IMR-90 (cell line): ENCODE measurements around the gene TECPR2. TPM values are rescaled to one million over a fixed set of nuclear protein-coding genes. Genes with fewer than 3 reads are reported as not detected.

Source experiments
- ATAC-seq: fragments of 200-7000 bp; cut with Tn5 transposase; 2 replicates; pipeline ENCODE4 v1.9.1; 2020; ENCODE audit warnings: low read depth, mild to moderate bottlenecking, moderate library complexity
- BruUV-seq: library from RNA; stranded (reverse); fragments of 400-500 nt; replicated peaks from 2 replicates; lab custom pipeline; 2021; lab: Mats Ljungman, UMichigan
- CTCF ChIA-PET: fragments of 300-600 bp; formaldehyde crosslinking; extraction: SDS; loops from one replicate; lab custom pipeline; 2021; ENCODE audit warnings: antibody characterized with exemption; lab: Yijun Ruan, JAX
- POLR2A ChIA-PET: fragments of 300-600 bp; sonication (Branson Sonifier 250); formaldehyde crosslinking; loops from one replicate; lab custom pipeline; 2022; ENCODE audit warnings: antibody characterized with exemption; ENCODE audit not compliant: unreplicated experiment; lab: Charles Lee
- DNase-seq: peaks from one replicate; pipeline ENCODE4 v3.0.0; 2013
- H2AFZ ChIP-seq: replicated peaks from 2 replicates; pipeline ENCODE3; 2013; ENCODE audit warnings: low read length, mild to moderate bottlenecking; ENCODE audit not compliant: poor library complexity
- H2AK5ac ChIP-seq: 2 replicates; pipeline ENCODE4 v1.6.1; 2013; ENCODE audit warnings: low read depth, low read length, inconsistent platforms
- H2AK9ac ChIP-seq: replicated peaks from 2 replicates; pipeline ENCODE3; 2013; ENCODE audit warnings: mild to moderate bottlenecking, low read depth, low read length, moderate library complexity; ENCODE audit not compliant: poor library complexity
- H2BK120ac ChIP-seq: 2 replicates; pipeline ENCODE4 v1.6.1; 2013; ENCODE audit warnings: low read depth, low read length, inconsistent platforms
- H2BK15ac ChIP-seq: 3 replicates; pipeline ENCODE4 v1.6.1; 2013; ENCODE audit warnings: low read depth, low read length, inconsistent platforms
- H2BK20ac ChIP-seq: 2 replicates; pipeline ENCODE4 v1.6.1; 2013; ENCODE audit warnings: low read depth, mild to moderate bottlenecking, inconsistent platforms, low read length, moderate library complexity
- H2BK5ac ChIP-seq: 2 replicates; pipeline ENCODE4 v1.6.1; 2013; ENCODE audit warnings: mild to moderate bottlenecking, low read depth, low read length, inconsistent platforms; ENCODE audit not compliant: poor library complexity, severe bottlenecking
- H3K14ac ChIP-seq: replicated peaks from 2 replicates; pipeline ENCODE4 v1.6.1; 2013; ENCODE audit warnings: low read depth, low read length, inconsistent platforms
- H3K18ac ChIP-seq: 2 replicates; pipeline ENCODE4 v1.6.1; 2013; ENCODE audit warnings: low read depth, low read length, control low read depth
- H3K23ac ChIP-seq: 2 replicates; pipeline ENCODE4 v1.6.1; 2013; ENCODE audit warnings: low read depth, low read length, inconsistent platforms
- H3K27ac ChIP-seq: 2 replicates; pipeline ENCODE4 v1.5.1; 2013; ENCODE audit warnings: mild to moderate bottlenecking, control low read depth, low read length; ENCODE audit not compliant: insufficient read depth
- H3K27me3 ChIP-seq: 2 replicates; pipeline ENCODE4 v1.6.1; 2013; ENCODE audit warnings: low read length; ENCODE audit not compliant: control insufficient read depth, insufficient read depth
- H3K36me3 ChIP-seq: 2 replicates; pipeline ENCODE4 v1.6.1; 2013; ENCODE audit warnings: low read length, mixed read lengths; ENCODE audit not compliant: control insufficient read depth, insufficient read depth
- H3K4ac ChIP-seq: 2 replicates; pipeline ENCODE4 v1.6.1; 2013; ENCODE audit warnings: low read depth, low read length, inconsistent platforms
- H3K4me1 ChIP-seq: 2 replicates; pipeline ENCODE4 v1.6.1; 2013; ENCODE audit warnings: low read length, mixed read lengths; ENCODE audit not compliant: control insufficient read depth, insufficient read depth
- H3K4me2 ChIP-seq: 2 replicates; pipeline ENCODE4 v1.6.1; 2013; ENCODE audit warnings: low read depth, mild to moderate bottlenecking, control low read depth, low read length, moderate library complexity
- H3K4me3 ChIP-seq: 2 replicates; pipeline ENCODE4 v1.5.1; 2013; ENCODE audit warnings: low read depth, mild to moderate bottlenecking, control low read depth, low read length, moderate library complexity; ENCODE audit not compliant: insufficient read depth
- H3K56ac ChIP-seq: 2 replicates; pipeline ENCODE4 v1.6.1; 2013; ENCODE audit warnings: low read length, inconsistent platforms; ENCODE audit not compliant: insufficient read depth; ENCODE audit errors: extremely low read depth
- H3K79me1 ChIP-seq, 2 experiments: 2 replicates each; pipeline ENCODE4 v1.6.1; 2013; ENCODE audit warnings: low read length in 2 of 2, inconsistent platforms in 1 of 2, low read depth in 1 of 2
- H3K9ac ChIP-seq: 2 replicates; pipeline ENCODE4 v1.6.1; 2013; ENCODE audit warnings: low read depth, low read length, control low read depth
- H3K9me1 ChIP-seq: 2 replicates; pipeline ENCODE4 v1.6.1; 2013; ENCODE audit warnings: low read length, inconsistent platforms; ENCODE audit not compliant: insufficient read depth
- H3K9me3 ChIP-seq: 2 replicates; pipeline ENCODE4 v1.6.1; 2013; ENCODE audit warnings: low read length; ENCODE audit not compliant: control insufficient read depth, insufficient read depth
- H4K20me1 ChIP-seq: 2 replicates; pipeline ENCODE4 v1.6.1; 2013; ENCODE audit warnings: low read length, inconsistent platforms; ENCODE audit not compliant: insufficient read depth
- H4K5ac ChIP-seq: 2 replicates; pipeline ENCODE4 v1.6.1; 2013; ENCODE audit warnings: mild to moderate bottlenecking, low read depth, low read length, control low read depth
- H4K8ac ChIP-seq, 2 experiments: 2 replicates each; pipeline ENCODE4 v1.6.1; 2013; ENCODE audit warnings: low read depth in 2 of 2, low read length in 2 of 2, control low read depth in 1 of 2, inconsistent platforms in 1 of 2
- H4K91ac ChIP-seq: 2 replicates; pipeline ENCODE4 v1.6.1; 2013; ENCODE audit warnings: low read depth, low read length, inconsistent platforms; ENCODE audit not compliant: insufficient read depth
- CEBPB ChIP-seq: IDR thresholded peaks from 2 replicates; pipeline ENCODE4 v1.6.1; 2012; ENCODE audit warnings: low read depth, low read length, improper control_type of control experiment
- CHD1 ChIP-seq: IDR thresholded peaks from 2 replicates; pipeline ENCODE4 v1.6.1; 2012; ENCODE audit warnings: low read depth, low read length, improper control_type of control experiment
- RAD21 ChIP-seq: IDR thresholded peaks from 2 replicates; pipeline ENCODE4 v1.6.1; 2012; ENCODE audit warnings: low read length, improper control_type of control experiment
- RCOR1 ChIP-seq: IDR thresholded peaks from 2 replicates; pipeline ENCODE4 v1.6.1; 2012; ENCODE audit warnings: mild to moderate bottlenecking, low read length, improper control_type of control experiment; ENCODE audit not compliant: insufficient replicate concordance
- SMC3 ChIP-seq: fragments of 150-350 bp; IDR thresholded peaks from 2 replicates; pipeline ENCODE4 v1.6.1; 2016; ENCODE audit warnings: low read depth, mild to moderate bottlenecking, antibody characterized with exemption, low read length, moderate library complexity
- WGBS, 2 experiments: methylation state at CpG; one replicate each; pipeline versions ENCODE4 v1.1.5 to v1.1.7; 2013; ENCODE audit warnings: missing lambda C conversion rate in 2 of 2; ENCODE audit not compliant: insufficient read length in 1 of 2; ENCODE audit errors: extremely low coverage in 2 of 2; 5-methylcytosine and 5-hydroxymethylcytosine counted together
- dilution Hi-C: fragments of 300-500 bp; cut with HindIII; formaldehyde crosslinking; loops from one replicate; pipeline ENCODE4 v1.14.3; 2018; ENCODE audit warnings: low sequenced_read_pairs; ENCODE audit not compliant: unreplicated experiment
- in situ Hi-C: fragments of 300-500 bp; cut with MboI; formaldehyde crosslinking; loops from 3 replicates; pipeline ENCODE4 v1.14.3; 2019; ENCODE audit warnings: low sequenced_read_pairs, inconsistent platforms, mixed read lengths
- intact Hi-C: fragments of 100-400 bp; cut with micrococcal nuclease; formaldehyde crosslinking; loops from 2 replicates; pipeline ENCODE4 v1.10.0; 2022
- polyA plus RNA-seq, 3 experiments: library from polyadenylated mRNA; depleted of rRNA; stranded (reverse); fragments of >200 nt; gene quantifications; 2 replicates each; pipeline ENCODE4 v1.2.3, GENCODE V29; 2012; ENCODE audit warnings: low replicate concordance in 1 of 3
- total RNA-seq: library from RNA; depleted of rRNA; stranded (reverse); fragments of >200 nt; gene quantifications from 2 replicates; pipeline ENCODE4 v1.2.3, GENCODE V29; 2012
- TF ChIP-seq, protein P1 (sequence below): fragments of 150-350 bp; IDR thresholded peaks from 2 replicates; pipeline ENCODE4 v1.6.1; 2017; ENCODE audit warnings: mild to moderate bottlenecking, antibody characterized with exemption, low read length, low read depth
- TF ChIP-seq, protein P2 (sequence below): conservative IDR thresholded peaks from 2 replicates; pipeline ENCODE4 v1.5.1; 2012; ENCODE audit warnings: mild to moderate bottlenecking, low read depth, low read length, improper control_type of control experiment

Gene TECPR2
- total and polyA plus RNA-seq, 2 of the 4 experiments (the other 2 are of a cell fraction) = 9.5 to 11.7 TPM

DNA sequence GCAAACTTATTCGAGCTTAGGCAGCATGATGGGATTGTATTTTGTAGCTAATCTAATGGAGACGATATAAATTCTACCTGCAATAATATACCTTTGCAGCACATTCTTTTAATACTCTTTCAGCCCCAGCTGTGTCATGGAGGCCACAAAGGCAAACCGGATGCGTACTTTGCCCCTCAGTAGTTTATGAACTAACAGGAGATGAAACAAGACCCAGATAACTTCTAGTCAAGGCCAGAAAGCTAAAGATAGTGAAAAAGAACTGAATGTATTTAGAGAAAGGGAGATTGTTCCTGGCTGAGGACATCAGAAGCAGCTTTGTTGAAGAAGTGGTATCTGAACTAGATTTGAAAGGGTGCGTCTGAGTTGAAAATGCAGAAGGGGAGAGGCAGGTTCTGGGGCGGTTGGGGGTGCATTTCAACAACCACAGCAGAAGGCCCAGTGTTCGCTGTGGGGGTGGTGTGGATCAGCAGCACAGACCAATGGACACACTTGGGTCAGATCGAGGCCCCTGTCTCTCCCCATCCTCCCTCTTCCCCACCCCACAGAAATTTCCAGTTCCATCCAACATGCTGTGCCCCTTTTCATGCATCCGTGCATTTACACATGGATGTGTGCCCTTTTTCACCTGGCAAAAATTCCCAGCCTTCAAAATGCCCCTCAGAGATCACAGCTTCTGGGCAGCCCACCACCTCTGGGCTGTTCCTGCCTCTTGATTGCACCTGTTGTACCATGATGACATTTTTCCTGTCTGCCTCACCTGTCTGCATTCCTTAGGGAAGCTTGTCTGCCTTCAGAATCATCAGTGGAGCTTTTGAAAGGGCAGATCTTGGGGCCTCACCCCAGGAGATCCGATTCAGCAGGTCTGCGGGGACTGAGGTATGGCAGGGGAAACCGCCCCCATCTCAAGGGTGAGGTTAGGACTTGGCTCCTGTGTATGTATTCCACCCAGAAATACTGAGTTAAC, 41.0 kb upstream of the TECPR2 start (continued):
- no peak for TF ChIP-seq RAD21
- TF ChIP-seq RCOR1 = no peak

DNA sequence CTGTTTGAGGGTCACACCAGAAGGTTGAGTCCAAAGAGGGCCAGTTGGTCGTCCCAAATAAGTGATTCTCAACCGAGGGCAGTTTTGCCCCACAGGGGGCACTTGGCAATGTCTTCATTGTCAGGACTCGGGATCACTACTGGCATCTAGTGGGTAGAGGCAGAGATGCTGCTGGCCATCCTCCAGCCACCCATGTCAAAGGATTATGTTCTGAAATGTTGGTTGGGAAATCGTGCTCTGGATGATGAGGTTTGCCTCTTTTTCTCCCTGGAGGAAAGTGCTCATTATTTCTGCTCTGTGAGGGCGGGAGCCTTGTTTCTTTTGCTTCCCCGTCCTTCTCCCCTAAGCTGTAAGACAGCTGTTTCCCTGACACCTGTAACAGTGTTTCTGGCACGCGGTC, 39.6 kb upstream of the TECPR2 start:
- H3K14ac ChIP-seq = no peak overlapping the region
- DNase-seq (peak; percentile 81), ATAC-seq (peak; percentile 19)
- H3K4me3 ChIP-seq = no peak overlapping the region
- H3K36me3 ChIP-seq = peaks cover 5% of the 10 kb centered on the region; the same call in 1 of the 2 replicates
- no peak overlapping the region for H4K5ac ChIP-seq
- H3K9me3 ChIP-seq = no peaks in the 10 kb centered on the region
- H3K27me3 ChIP-seq = no peaks in the 10 kb centered on the region
- intact Hi-C loops = no loop called here
- H3K9me1 ChIP-seq = peaks cover 13% of the 10 kb centered on the region
- H2BK15ac ChIP-seq = no peak overlapping the region
- H3K4me1 ChIP-seq = peaks cover 10% of the 10 kb centered on the region
- no peak overlapping the region for H2AK9ac ChIP-seq
- no peak overlapping the region for H2BK5ac ChIP-seq
- no peak overlapping the region for H3K9ac ChIP-seq
- no peak overlapping the region for H3K23ac ChIP-seq
- H3K79me1 ChIP-seq = peaks cover 14 to 35% of the 10 kb centered on the region in 2 experiments
- no peaks in the 10 kb centered on the region for H4K20me1 ChIP-seq
- no peak overlapping the region for H3K27ac ChIP-seq
- WGBS, 2 experiments = no CpG with 5 or more reads among the region's 8 CpGs
- H2BK20ac ChIP-seq = no peak overlapping the region
- no peak overlapping the region for H3K56ac ChIP-seq
- TF ChIP-seq, protein P1, sequence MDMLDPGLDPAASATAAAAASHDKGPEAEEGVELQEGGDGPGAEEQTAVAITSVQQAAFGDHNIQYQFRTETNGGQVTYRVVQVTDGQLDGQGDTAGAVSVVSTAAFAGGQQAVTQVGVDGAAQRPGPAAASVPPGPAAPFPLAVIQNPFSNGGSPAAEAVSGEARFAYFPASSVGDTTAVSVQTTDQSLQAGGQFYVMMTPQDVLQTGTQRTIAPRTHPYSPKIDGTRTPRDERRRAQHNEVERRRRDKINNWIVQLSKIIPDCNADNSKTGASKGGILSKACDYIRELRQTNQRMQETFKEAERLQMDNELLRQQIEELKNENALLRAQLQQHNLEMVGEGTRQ = no peak
- TF ChIP-seq CEBPB (peak; percentile 83), SMC3 (peak; percentile 54), RAD21 (peak; percentile 56), CHD1 (no peak)
- TF ChIP-seq, protein P2, sequence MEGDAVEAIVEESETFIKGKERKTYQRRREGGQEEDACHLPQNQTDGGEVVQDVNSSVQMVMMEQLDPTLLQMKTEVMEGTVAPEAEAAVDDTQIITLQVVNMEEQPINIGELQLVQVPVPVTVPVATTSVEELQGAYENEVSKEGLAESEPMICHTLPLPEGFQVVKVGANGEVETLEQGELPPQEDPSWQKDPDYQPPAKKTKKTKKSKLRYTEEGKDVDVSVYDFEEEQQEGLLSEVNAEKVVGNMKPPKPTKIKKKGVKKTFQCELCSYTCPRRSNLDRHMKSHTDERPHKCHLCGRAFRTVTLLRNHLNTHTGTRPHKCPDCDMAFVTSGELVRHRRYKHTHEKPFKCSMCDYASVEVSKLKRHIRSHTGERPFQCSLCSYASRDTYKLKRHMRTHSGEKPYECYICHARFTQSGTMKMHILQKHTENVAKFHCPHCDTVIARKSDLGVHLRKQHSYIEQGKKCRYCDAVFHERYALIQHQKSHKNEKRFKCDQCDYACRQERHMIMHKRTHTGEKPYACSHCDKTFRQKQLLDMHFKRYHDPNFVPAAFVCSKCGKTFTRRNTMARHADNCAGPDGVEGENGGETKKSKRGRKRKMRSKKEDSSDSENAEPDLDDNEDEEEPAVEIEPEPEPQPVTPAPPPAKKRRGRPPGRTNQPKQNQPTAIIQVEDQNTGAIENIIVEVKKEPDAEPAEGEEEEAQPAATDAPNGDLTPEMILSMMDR = peak; percentile 77
- H3K18ac ChIP-seq = no peak overlapping the region
- in situ Hi-C loops = loop anchor here (25.0 kb wide), 3 partner anchors 236 to 561 kb away; partner anchors contain the start of genes DYNC1H1, HSP90AA1 and PPP2R5C
- no peak overlapping the region for H4K91ac ChIP-seq
- H3K4ac ChIP-seq = no peak overlapping the region
- H2AFZ ChIP-seq = no peak overlapping the region
- no peak overlapping the region for H3K4me2 ChIP-seq
- CTCF ChIA-PET = interaction anchor here (0.7 to 1.1 kb wide), 2 partner anchors 14 to 164 kb away, joined by 3 read pairs; no protein-coding TSS in a partner anchor
- H2AK5ac ChIP-seq = peak overlapping the region; percentile 23; the same call in 1 of the 2 replicates
- H2BK120ac ChIP-seq = no peak overlapping the region
- no peak overlapping the region for H4K8ac ChIP-seq
- dilution Hi-C loops = no loop called here
- POLR2A ChIA-PET = no interaction called here
- no TSS peak for BruUV-seq
